ENCODE measurements around the gene UBE3C. TPM values are rescaled to one million over a fixed set of nuclear protein-coding genes. Genes with fewer than 3 reads are reported as not detected.
"Not testable (repeated sequence)": the region's sequence is repeated elsewhere in the genome, so short reads cannot be mapped to it uniquely, and the experiment has no call there.

UBE3C gene
- polyA plus RNA-seq, 1 donor from 2014 or later = 15.1 TPM

DNA sequence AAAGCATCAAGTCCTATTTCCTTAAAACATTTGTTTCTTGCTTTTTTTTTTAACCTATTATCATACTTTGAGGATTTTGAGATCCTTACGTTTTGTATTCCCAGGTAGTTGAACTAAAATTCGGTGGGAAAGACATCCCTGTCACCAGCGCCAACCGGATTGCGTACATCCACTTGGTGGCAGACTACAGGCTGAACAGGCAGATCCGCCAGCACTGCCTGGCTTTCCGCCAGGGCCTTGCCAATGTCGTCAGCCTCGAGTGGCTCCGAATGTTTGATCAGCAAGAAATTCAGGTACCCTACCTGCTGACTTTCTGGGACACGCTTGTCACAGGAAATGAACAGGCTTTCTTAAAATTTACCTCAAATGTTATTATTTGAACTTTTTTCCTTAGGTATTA, 115.1 kb downstream of the UBE3C start:
- no peaks in the 10 kb centered on the region for H3K9me3 Mint-ChIP-seq
- H3K36me3 Mint-ChIP-seq = peaks cover 2% of the 10 kb centered on the region
- no peak overlapping the region for H3K4me3 Mint-ChIP-seq
- H3K27ac Mint-ChIP-seq = no peak overlapping the region
- no peaks in the 10 kb centered on the region for H3K27me3 Mint-ChIP-seq
- no peaks in the 10 kb centered on the region for H3K4me1 Mint-ChIP-seq

DNA sequence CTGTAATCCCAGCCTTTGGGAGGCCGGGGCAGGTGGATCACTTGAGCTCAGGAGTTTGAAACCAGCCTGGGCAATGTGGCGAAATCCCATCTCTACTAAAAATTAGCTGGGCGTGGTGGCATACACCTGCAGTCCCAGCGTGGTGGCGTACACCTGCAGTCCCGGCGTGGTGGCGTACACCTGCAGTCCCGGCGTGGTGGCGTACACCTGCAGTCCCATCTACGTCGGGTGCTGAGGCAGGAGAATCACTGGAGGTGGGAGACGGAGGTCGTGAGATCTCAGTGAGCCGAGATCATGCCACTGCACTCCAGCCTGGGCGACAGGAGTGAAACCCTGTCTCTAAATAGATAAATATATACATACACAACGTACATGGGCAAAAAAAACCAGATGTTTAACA, 116.1 kb downstream of the UBE3C start:
- not testable (repeated sequence) for H3K27me3 Mint-ChIP-seq, H3K9me3 Mint-ChIP-seq, H3K27ac Mint-ChIP-seq, H3K4me1 Mint-ChIP-seq, H3K36me3 Mint-ChIP-seq, H3K4me3 Mint-ChIP-seq

DNA sequence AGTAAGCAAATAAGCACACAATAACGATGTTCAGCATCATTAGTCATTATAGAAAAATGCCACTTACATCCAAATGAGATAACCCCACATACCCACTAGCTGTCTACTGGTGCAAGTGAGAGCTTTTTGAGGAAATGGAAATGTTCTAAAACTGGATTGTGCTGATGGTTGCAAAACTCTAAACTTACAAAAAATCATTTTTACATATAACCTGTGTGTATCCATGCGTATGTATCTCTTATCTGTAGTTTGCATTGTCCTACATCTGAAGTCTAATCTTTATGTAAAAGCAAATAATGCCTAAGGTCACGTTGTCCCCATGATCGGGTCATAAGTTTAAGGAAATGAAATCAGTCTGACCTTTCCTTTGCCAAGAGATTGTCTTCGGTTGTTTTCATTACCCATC, 116.5 kb downstream of the UBE3C start:
- peaks cover under 1% of the 10 kb centered on the region for H3K36me3 Mint-ChIP-seq
- no peaks in the 10 kb centered on the region for H3K9me3 Mint-ChIP-seq
- no peak overlapping the region for H3K4me3 Mint-ChIP-seq
- H3K4me1 Mint-ChIP-seq = no peaks in the 10 kb centered on the region
- no peaks in the 10 kb centered on the region for H3K27me3 Mint-ChIP-seq
- H3K27ac Mint-ChIP-seq = no peak overlapping the region

DNA sequence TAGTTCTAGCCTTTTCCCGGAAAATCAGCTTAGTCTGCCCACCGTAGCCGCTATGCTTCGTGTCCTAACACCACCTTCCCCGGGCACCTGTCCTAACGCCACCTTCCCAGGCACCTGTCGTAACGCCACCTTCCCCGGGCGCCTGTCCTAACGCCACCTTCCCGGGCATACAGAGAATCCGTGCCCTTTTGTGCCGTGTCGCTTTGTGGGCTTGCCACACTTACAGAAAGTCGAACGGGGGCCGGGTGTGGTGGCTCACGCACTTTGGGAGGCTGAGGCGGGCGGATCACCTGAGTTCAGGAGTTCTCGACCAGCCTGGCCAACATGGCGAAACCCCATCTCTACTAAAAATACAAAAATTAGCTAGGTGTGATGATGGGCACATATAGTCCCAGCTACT, 124.4 kb downstream of the UBE3C start:
- peaks cover 5% of the 10 kb centered on the region for H3K36me3 Mint-ChIP-seq
- H3K27me3 Mint-ChIP-seq = no peaks in the 10 kb centered on the region
- H3K4me3 Mint-ChIP-seq = no peak overlapping the region
- no peaks in the 10 kb centered on the region for H3K9me3 Mint-ChIP-seq
- H3K4me1 Mint-ChIP-seq = no peaks in the 10 kb centered on the region
- no peak overlapping the region for H3K27ac Mint-ChIP-seq

DNA sequence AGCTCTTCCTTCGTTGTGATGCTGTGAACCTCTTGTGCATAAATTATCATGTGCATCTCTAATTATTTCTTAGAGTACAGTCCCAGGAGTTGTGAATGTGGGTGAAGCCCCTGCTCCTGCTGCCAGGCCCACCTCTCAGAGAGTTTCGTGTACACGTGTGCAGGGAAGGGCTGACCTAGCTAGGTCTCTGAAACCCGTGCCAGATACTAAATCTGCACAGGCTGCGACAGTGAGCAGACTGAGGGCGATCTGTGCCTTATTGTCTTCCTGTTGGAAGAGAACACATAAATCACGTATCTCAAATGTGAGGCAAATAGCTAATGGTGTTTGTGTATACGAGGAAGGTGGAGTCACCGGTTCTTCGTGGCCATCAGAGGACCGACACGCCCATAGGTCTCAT, 126.3 kb downstream of the UBE3C start:
- H3K4me1 Mint-ChIP-seq = no peaks in the 10 kb centered on the region
- no peak overlapping the region for H3K4me3 Mint-ChIP-seq
- peaks cover 6% of the 10 kb centered on the region for H3K36me3 Mint-ChIP-seq
- no peak overlapping the region for H3K27ac Mint-ChIP-seq
- no peaks in the 10 kb centered on the region for H3K9me3 Mint-ChIP-seq
- H3K27me3 Mint-ChIP-seq = no peaks in the 10 kb centered on the region

DNA sequence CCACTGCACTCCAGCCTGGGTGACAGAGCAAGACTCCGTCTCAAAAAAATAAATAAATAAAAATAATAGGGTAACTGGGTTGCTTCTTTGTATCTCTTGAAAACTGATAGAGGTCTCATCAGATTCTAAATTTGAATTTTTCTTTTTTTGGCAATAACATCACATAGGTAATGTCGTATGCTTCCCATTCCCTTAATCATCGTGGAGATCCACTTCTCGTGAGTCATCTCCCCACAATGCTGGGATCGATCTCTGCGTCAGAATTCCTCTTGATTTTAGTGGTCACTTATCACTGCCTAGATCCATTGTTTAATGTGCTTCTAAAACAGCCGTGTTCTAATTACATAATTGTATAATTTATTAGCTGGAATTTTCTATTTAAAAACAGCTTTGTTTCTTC, 127.5 kb downstream of the UBE3C start:
- H3K9me3 Mint-ChIP-seq = no peaks in the 10 kb centered on the region
- H3K36me3 Mint-ChIP-seq = peaks cover 4% of the 10 kb centered on the region
- H3K27ac Mint-ChIP-seq = peak overlapping the region in 1 of 3 donors; percentile 43
- H3K27me3 Mint-ChIP-seq = no peaks in the 10 kb centered on the region
- no peak overlapping the region for H3K4me3 Mint-ChIP-seq
- peaks cover 0 to 1% (median 0%) of the 10 kb centered on the region in 3 donors for H3K4me1 Mint-ChIP-seq

DNA sequence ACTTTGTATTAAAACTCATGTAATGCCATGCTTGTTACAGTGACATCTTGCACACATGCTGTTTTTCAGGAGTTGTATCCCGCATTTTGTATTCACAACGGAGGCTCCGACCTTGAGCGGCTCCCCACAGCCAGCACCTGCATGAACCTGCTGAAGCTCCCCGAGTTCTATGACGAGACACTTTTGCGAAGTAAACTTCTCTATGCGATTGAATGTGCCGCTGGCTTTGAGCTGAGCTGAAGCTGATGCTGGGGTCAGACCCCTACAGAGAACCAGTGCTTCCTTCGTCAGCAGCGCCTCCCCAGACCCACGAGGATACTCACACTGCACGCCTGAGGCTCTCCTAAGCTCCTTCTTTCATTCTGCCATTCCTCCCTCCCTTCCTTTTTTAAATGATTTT, 128.8 kb downstream of the UBE3C start:
- Mint-ChIP-seq H3K9me3 (no peaks in the 10 kb centered on the region), H3K4me1 (peaks cover 0 to 2% (median 1%) of the 10 kb centered on the region in 3 donors), H3K4me3 (no peak overlapping the region), H3K27ac (peak overlapping the region in 1 of 3 donors; percentile 25), H3K36me3 (peaks cover 2% of the 10 kb centered on the region), H3K27me3 (no peaks in the 10 kb centered on the region)

DNA sequence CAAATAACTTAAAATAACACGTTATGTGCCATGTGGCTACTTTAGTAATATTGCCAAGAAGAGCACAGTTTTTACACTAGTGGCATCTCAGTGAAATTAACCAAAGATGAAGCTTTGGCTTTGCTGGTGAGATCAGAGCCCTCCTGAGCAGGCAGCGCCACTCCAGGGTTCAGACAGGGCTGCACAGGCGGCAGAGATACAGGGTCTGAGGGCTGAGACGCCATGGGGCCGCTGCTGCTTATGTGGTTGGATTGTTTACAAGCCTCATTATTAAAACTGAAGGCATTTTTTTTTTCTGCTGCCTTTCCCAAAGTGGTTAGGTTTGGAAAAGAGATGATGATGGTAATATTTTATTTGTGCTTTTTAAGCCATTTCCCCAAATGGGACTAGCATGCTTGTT, 129.2 kb downstream of the UBE3C start:
- H3K27me3 Mint-ChIP-seq = no peaks in the 10 kb centered on the region
- H3K9me3 Mint-ChIP-seq = no peaks in the 10 kb centered on the region
- H3K36me3 Mint-ChIP-seq = peaks cover 2% of the 10 kb centered on the region

DNA sequence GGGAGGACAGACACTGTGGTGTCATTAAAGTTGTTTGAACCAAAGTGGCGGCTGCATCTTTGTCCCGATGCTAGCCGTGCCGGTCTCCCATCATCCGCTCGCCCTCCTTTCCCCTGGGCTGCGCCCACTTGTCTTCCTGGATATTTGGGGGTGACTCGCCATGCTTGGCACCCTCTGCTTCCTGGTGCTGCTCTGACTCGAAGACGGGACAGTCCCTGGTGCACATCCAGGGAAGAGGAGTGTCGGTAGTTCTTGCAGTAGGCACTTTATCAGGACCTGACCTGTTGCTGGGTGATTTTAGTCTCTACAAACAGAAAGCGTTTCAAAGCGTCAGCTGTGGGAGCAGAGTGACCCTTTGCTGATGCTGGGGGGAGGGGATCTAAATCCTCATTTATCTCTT, 129.8 kb downstream of the UBE3C start:
- Mint-ChIP-seq H3K27me3 (no peaks in the 10 kb centered on the region), H3K4me1 (peaks cover 0 to 2% (median 1%) of the 10 kb centered on the region in 3 donors), H3K4me3 (no peak overlapping the region), H3K27ac (peak overlapping the region in 1 of 3 donors; percentile 63), H3K36me3 (peaks cover 2% of the 10 kb centered on the region), H3K9me3 (no peaks in the 10 kb centered on the region)

More for the DNA sequence above, 129.2 kb downstream of the UBE3C start:
- no peak overlapping the region for H3K4me3 Mint-ChIP-seq
- H3K27ac Mint-ChIP-seq = peak overlapping the region in 1 of 3 donors; percentile 25
- peaks cover 0 to 2% (median 1%) of the 10 kb centered on the region in 3 donors for H3K4me1 Mint-ChIP-seq

DNA sequence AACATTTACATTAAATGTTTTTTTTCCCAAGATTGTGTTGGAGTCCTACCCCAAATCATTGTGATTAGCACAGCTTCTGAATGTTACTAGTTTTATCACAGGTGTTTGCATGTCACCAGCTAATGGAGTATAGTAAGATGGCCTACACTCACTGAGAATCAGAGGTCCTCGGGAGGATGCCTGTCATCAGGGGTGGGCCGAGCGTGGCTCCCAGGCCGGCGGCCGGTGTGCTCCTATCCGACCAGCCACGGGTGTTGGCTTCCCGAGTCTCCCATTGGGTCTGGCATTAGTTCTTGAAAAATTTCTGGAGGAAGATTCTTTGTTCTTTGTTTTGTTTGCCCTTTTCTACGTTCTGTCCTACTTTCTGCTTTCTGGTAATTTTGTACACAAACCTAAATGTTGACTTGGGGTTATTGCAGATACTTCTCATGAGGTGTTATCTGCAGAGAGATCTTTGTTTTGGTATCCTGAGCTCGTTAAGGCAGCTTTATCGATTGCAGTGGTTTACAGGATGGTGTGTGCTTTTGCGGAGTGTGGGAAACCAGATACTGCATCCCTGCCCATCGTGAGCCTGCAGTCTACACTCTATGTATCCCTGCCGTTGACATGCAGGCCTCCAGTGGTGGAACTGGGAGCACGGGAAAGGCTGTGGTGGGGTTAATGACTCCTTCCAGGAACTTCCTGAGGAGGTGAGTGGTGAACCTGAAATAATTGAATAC, 130.8 kb downstream of the UBE3C start:
- H3K4me1 Mint-ChIP-seq = peaks cover 0 to 4% (median 1%) of the 10 kb centered on the region in 3 donors
- H3K36me3 Mint-ChIP-seq = peaks cover 2% of the 10 kb centered on the region
- no peaks in the 10 kb centered on the region for H3K9me3 Mint-ChIP-seq
- H3K27ac Mint-ChIP-seq = no peak overlapping the region
- H3K27me3 Mint-ChIP-seq = no peaks in the 10 kb centered on the region
- H3K4me3 Mint-ChIP-seq = no peak overlapping the region

DNA sequence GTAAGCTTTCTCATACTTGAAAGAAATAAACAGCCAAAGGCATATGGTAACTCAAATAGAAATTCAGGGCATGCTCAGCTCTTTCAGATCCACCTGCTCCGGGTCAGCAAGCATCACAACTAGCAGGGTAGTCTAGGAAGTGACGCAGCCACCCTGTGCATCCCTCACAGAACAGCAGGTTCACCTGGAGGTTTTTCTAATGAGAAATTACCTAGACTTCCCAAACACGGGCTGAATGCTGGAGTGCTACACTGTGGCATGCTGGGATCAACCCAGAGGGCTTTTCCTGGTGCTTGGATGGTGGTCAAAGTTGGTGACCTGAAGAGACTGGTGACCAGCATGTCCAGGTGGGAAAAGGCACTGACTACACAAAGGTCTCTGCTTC, 131.3 kb downstream of the UBE3C start:
- peaks cover 0 to 4% (median 4%) of the 10 kb centered on the region in 3 donors for H3K4me1 Mint-ChIP-seq
- H3K4me3 Mint-ChIP-seq = no peak overlapping the region
- no peaks in the 10 kb centered on the region for H3K9me3 Mint-ChIP-seq
- H3K27me3 Mint-ChIP-seq = no peaks in the 10 kb centered on the region
- peak overlapping the region in 1 of 3 donors; percentile 26 for H3K27ac Mint-ChIP-seq
- H3K36me3 Mint-ChIP-seq = peaks cover 2% of the 10 kb centered on the region

DNA sequence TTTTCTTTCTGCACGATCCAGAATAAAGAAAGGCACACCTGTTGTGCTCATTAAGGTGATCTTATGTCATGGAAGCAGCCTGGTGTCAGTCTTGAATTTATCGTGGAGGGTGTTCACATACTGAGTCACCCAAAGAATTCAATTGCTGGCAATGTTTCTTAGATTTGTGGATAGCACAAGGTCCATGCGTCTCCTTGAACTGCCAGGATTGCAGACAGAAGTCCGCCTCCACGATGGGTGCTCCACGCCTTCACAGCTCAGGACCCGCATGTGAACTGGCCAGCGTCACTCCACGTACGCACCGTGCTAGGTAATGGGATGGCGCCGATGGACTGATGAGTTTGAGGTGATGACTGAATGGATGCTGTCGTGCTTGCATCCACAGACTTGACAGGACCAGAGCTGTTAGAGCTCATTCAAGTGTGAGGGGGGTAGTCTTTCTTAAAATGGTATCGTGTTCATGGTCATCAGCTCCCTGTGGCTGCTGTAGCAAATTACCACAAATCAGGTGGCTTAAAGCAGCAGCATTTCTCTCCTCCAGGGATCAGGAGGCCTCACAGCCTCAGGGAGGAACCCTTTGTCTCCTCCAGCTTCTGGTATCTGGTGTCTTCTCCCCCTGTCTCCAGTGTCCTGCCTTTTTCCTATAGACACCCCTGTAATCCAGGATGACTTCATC, 132.7 kb downstream of the UBE3C start:
- Mint-ChIP-seq H3K4me3 (no peak overlapping the region), H3K9me3 (no peaks in the 10 kb centered on the region), H3K36me3 (peaks cover 2% of the 10 kb centered on the region), H3K27me3 (no peaks in the 10 kb centered on the region), H3K27ac (no peak overlapping the region), H3K4me1 (peaks cover 2 to 4% (median 4%) of the 10 kb centered on the region in 3 donors)

DNA sequence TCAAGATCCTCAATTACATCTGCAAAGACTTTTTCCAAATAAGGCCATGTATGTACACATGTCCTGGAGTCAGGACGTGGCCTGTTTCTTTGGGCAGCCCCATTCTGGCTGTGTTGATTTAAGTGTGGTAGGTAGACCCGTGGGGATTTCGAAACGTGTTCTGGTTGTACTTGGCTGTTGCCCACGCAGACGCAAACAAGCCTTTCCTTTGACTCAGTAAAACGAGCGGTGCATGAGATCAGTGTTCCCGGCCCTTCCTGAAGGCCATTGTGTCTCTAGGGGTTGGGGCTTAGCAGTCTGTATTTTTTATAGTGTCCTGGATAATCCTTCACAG, 133.2 kb downstream of the UBE3C start:
- no peaks in the 10 kb centered on the region for H3K9me3 Mint-ChIP-seq
- no peak overlapping the region for H3K27ac Mint-ChIP-seq
- H3K4me3 Mint-ChIP-seq = no peak overlapping the region
- H3K4me1 Mint-ChIP-seq = peaks cover 4 to 6% (median 4%) of the 10 kb centered on the region in 3 donors
- H3K27me3 Mint-ChIP-seq = no peaks in the 10 kb centered on the region
- H3K36me3 Mint-ChIP-seq = peaks cover 2% of the 10 kb centered on the region

DNA sequence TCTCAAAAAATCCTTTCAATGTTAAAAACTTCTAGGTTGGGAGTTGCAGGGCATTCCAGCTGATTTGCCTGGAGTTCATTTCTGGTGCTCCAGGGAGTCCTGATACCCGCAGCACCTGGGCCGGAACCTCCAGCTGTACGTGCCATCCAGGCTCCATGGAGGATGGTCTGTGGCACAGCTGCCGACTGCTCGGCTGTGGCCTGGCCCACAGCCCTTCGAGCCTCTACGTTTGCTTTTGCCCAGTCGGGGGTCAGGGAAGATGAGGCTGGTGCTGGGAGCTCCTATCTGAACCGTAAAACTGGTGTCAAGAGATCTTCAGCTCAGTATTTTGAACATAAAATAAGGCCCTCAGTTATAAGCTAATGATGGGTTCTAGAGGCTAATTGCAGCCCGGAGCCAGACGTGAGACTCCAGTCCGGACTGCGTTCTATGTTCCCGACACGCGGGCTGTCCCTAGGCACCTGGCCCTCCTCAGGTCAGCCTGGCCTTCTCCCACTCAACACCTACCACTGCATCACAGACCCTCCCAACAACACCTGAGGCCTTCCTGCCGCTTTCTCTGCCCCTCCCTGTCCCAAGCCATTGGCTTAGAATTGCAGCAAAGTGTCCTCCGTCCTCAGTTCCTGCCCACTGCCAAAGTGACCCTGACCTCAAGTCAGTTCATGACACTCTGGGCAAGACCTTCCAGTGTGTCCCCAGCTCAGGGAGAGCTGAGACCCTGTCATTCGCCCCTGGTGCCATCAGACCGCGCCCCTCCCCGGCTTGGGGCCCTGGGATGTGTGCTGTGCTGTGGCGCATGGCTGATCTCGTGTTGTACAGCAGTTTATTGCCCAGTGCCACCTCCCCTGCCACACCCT, 133.9 kb downstream of the UBE3C start:
- Mint-ChIP-seq H3K4me1 (peaks cover 4 to 6% (median 6%) of the 10 kb centered on the region in 3 donors), H3K9me3 (no peaks in the 10 kb centered on the region), H3K4me3 (no peak overlapping the region), H3K27me3 (no peaks in the 10 kb centered on the region), H3K27ac (no peak overlapping the region), H3K36me3 (peaks cover 2% of the 10 kb centered on the region)
